Measurements from ENCODE around the gene IRAK1.

IRAK1 gene

GRCh38 chrX:153970357-153971123 is 49.2 kb downstream of the IRAK1 start:
- peak; percentile 30 for DNase-seq (ENCODE audit: low read depth)

GRCh38 chrX:153969904-153970356 is 49.8 kb downstream of the IRAK1 start:
- no peak for DNase-seq (ENCODE audit: low read depth)

- DNase-seq (ENCODE audit: low read depth), result no peak
Observed at GRCh38 chrX:153969125-153969903, 50.4 kb downstream of the IRAK1 start.

- DNase-seq (ENCODE audit: low read depth), result no peak
Observed at GRCh38 chrX:153968754-153969124, 51.0 kb downstream of the IRAK1 start.

- DNase-seq (ENCODE audit: low read depth), result no peak
Observed at GRCh38 chrX:153968255-153968654, 51.4 kb downstream of the IRAK1 start.

- DNase-seq (ENCODE audit: low read depth), result no peak
Observed at GRCh38 chrX:153967536-153968224, 52.0 kb downstream of the IRAK1 start.

- DNase-seq (ENCODE audit: low read depth), result no peak
Observed at GRCh38 chrX:153966841-153967535, 52.7 kb downstream of the IRAK1 start.

- no peak for DNase-seq (ENCODE audit: low read depth)
Observed at GRCh38 chrX:153966283-153966688, 53.4 kb downstream of the IRAK1 start.

GRCh38 chrX:153965406-153965805 is 54.3 kb downstream of the IRAK1 start:
- DNase-seq (ENCODE audit: low read depth), result no peak

- no peak for DNase-seq (ENCODE audit: low read depth)
Observed at GRCh38 chrX:153964105-153964504, 55.6 kb downstream of the IRAK1 start.

- DNase-seq (ENCODE audit: low read depth), result no peak
Observed at GRCh38 chrX:153963546-153963945, 56.2 kb downstream of the IRAK1 start.

- DNase-seq (ENCODE audit: low read depth), result no peak
Observed at GRCh38 chrX:153961292-153961691, 58.4 kb downstream of the IRAK1 start.

GRCh38 chrX:153960786-153961185 is 58.9 kb downstream of the IRAK1 start:
- no peak for DNase-seq (ENCODE audit: low read depth)
